Caco-2 (cell line): ENCODE data around the gene LDB2. TPM values are rescaled to one million over a fixed set of nuclear protein-coding genes. Genes with fewer than 3 reads are reported as not detected.

Experiments
- BruUV-seq: library from RNA; stranded (reverse); fragments of 400-500 nt; replicated peaks from 2 replicates; lab custom pipeline; 2021; lab: Mats Ljungman, UMichigan
- CTCF ChIA-PET: fragments of 300-600 bp; sonication (Branson Sonifier 250); formaldehyde crosslinking; loops from one replicate; lab custom pipeline; 2022; ENCODE audit warnings: antibody characterized with exemption; lab: Charles Lee
- POLR2A ChIA-PET: fragments of 300-600 bp; sonication (Branson Sonifier 250); formaldehyde crosslinking; loops from one replicate; lab custom pipeline; 2022; ENCODE audit warnings: antibody characterized with exemption; lab: Charles Lee
- DNase-seq, 2 experiments: peaks; one replicate each; pipeline versions ENCODE4 v3.0.0 to v3.0.0-alpha.2; 2020 to 2022
- H3K27me3 ChIP-seq: replicated peaks from 2 replicates; pipeline ENCODE4 v1.6.0; 2011; ENCODE audit warnings: low read length; ENCODE audit not compliant: control insufficient read depth, insufficient read depth
- H3K36me3 ChIP-seq: 2 replicates; pipeline ENCODE4 v1.5.1; 2011; ENCODE audit warnings: low read length; ENCODE audit not compliant: control insufficient read depth, insufficient read depth
- H3K4me1 ChIP-seq: fragments of 250-450 bp; sonication (Bioruptor Pico); 2 replicates; pipeline ENCODE4 v1.5.1; 2020; ENCODE audit warnings: mild to moderate bottlenecking
- H3K4me3 ChIP-seq: 2 replicates; pipeline ENCODE4 v1.5.1; 2011; ENCODE audit warnings: low read depth, mild to moderate bottlenecking, control low read depth, low read length
- H3K9me3 ChIP-seq: fragments of 250-450 bp; sonication (Bioruptor Pico); 2 replicates; pipeline ENCODE4 v1.5.1; 2020; ENCODE audit warnings: mild to moderate bottlenecking, moderate library complexity
- H3K27ac Mint-ChIP-seq: one replicate; pipeline ENCODE4 v1.8.0; 2022; ENCODE audit warnings: mixed read lengths; ENCODE audit not compliant: unreplicated experiment
- H3K27me3 Mint-ChIP-seq: one replicate; pipeline ENCODE4 v1.8.0; 2022; ENCODE audit warnings: mixed read lengths; ENCODE audit not compliant: insufficient read depth, unreplicated experiment
- H3K36me3 Mint-ChIP-seq: one replicate; pipeline ENCODE4 v1.8.0; 2022; ENCODE audit warnings: mild to moderate bottlenecking, mixed read lengths; ENCODE audit not compliant: insufficient read depth, unreplicated experiment
- H3K4me1 Mint-ChIP-seq: one replicate; pipeline ENCODE4 v1.8.0; 2022; ENCODE audit warnings: low read depth, mixed read lengths; ENCODE audit not compliant: unreplicated experiment
- H3K4me3 Mint-ChIP-seq: one replicate; pipeline ENCODE4 v1.8.0; 2022; ENCODE audit warnings: mild to moderate bottlenecking, moderate library complexity, mixed read lengths; ENCODE audit not compliant: unreplicated experiment
- H3K9me3 Mint-ChIP-seq: one replicate; pipeline ENCODE4 v1.8.0; 2022; ENCODE audit warnings: mixed read lengths; ENCODE audit not compliant: unreplicated experiment
- intact Hi-C: fragments of 100-400 bp; cut with micrococcal nuclease; formaldehyde crosslinking; loops from one replicate; pipeline ENCODE4 v1.10.0; 2022; ENCODE audit not compliant: unreplicated experiment
- total RNA-seq: library from RNA; stranded (reverse); gene quantifications from 2 replicates; pipeline ENCODE4 v1.2.3, GENCODE V29; 2022
- TF ChIP-seq, protein P1 (sequence below), 2 experiments: fragments of 200-600 bp in 1 of 2; IDR thresholded peaks; 1 replicate in 1 of 2; 2 replicates in 1 of 2; pipeline versions ENCODE4 v1.5.1 to v1.8.0; 2011 to 2022; ENCODE audit warnings: antibody characterized with exemption in 1 of 2, control low read depth in 1 of 2, inconsistent platforms in 1 of 2, low read depth in 1 of 2, low read length in 1 of 2, mild to moderate bottlenecking in 1 of 2, moderate library complexity in 1 of 2; ENCODE audit not compliant: insufficient read depth in 1 of 2, severe bottlenecking in 1 of 2, unreplicated experiment in 1 of 2

LDB2 gene
- total RNA-seq, 1 experiment from 2014 or later, result not detected

DNA sequence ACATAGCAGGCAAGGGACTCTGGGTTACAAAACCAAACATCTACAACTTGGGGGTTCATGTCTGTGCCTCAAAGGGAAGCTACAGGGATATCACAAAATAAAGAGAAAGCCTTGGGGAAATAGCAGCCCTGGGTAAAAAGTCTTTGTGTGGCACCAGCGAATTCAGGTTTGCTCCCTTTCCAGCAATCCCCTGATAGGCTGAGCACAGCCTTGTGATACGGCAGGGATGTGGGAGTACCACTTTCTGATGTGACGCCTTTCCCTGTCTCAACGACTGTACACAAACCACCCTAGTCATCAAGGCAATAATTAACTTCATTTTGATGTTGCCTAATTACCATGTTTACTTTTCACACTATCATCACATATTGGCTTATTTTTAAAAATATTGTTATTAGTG lies 164.9 kb downstream of the LDB2 start:
- ChIA-PET POLR2A (no interaction called here), CTCF (no interaction called here)
- no peak for DNase-seq
- Histone ChIP-seq H3K9me3 (no peaks in the 10 kb centered on the region), H3K4me1 (no peaks in the 10 kb centered on the region), H3K4me3 (no peak overlapping the region), H3K36me3 (no peaks in the 10 kb centered on the region), H3K27me3 (no peaks in the 10 kb centered on the region)
- Mint-ChIP-seq H3K4me3 (no peak overlapping the region), H3K36me3 (no peaks in the 10 kb centered on the region), H3K27me3 (peaks cover 18% of the 10 kb centered on the region), H3K9me3 (no peaks in the 10 kb centered on the region), H3K27ac (no peak overlapping the region), H3K4me1 (no peaks in the 10 kb centered on the region)
- no TSS peak for BruUV-seq
- TF ChIP-seq, protein P1, sequence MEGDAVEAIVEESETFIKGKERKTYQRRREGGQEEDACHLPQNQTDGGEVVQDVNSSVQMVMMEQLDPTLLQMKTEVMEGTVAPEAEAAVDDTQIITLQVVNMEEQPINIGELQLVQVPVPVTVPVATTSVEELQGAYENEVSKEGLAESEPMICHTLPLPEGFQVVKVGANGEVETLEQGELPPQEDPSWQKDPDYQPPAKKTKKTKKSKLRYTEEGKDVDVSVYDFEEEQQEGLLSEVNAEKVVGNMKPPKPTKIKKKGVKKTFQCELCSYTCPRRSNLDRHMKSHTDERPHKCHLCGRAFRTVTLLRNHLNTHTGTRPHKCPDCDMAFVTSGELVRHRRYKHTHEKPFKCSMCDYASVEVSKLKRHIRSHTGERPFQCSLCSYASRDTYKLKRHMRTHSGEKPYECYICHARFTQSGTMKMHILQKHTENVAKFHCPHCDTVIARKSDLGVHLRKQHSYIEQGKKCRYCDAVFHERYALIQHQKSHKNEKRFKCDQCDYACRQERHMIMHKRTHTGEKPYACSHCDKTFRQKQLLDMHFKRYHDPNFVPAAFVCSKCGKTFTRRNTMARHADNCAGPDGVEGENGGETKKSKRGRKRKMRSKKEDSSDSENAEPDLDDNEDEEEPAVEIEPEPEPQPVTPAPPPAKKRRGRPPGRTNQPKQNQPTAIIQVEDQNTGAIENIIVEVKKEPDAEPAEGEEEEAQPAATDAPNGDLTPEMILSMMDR (IDR thresholded peaks at IDR 0.05; ENCODE audit: insufficient read depth in 1 of 2, low read depth in 1 of 2, low read length in 1 of 2, severe bottlenecking in 1 of 2, unreplicated experiment in 1 of 2), result no peak
- intact Hi-C loops, result no loop called here

DNA sequence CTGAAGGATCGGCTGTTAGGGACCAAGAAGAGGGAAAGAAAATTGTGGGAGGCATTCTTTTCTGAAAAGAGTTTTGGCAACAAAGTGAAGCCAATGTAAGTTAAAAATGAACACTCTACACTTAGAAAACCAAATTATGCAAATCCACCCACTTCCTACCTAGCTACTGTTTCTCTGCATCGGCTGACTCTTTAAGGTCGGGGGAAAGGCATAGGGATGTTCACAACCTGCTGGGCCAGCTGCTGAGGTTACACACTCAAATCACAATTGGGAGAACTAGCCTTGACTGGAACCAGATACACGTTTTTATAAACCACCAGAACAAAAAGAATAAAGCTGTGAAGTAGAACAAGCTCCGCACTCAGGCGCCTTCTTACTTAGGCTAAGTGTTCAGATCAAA lies 165.7 kb downstream of the LDB2 start:
- ChIA-PET CTCF (no interaction called here), POLR2A (no interaction called here)
- H3K9me3 ChIP-seq, result no peaks in the 10 kb centered on the region
- no peak overlapping the region for H3K27ac Mint-ChIP-seq
- H3K4me3 Mint-ChIP-seq, result no peak overlapping the region
- intact Hi-C loops, result no loop called here
- H3K4me1 Mint-ChIP-seq, result no peaks in the 10 kb centered on the region
- TF ChIP-seq, protein P1 (IDR thresholded peaks at IDR 0.05; ENCODE audit: insufficient read depth in 1 of 2, low read depth in 1 of 2, low read length in 1 of 2, severe bottlenecking in 1 of 2, unreplicated experiment in 1 of 2), result no peak
- no peaks in the 10 kb centered on the region for H3K36me3 Mint-ChIP-seq
- peaks cover 21% of the 10 kb centered on the region for H3K27me3 Mint-ChIP-seq
- no peaks in the 10 kb centered on the region for H3K4me1 ChIP-seq
- BruUV-seq, result no TSS peak
- no peaks in the 10 kb centered on the region for H3K36me3 ChIP-seq
- H3K4me3 ChIP-seq, result no peak overlapping the region
- DNase-seq, result no peak
- H3K9me3 Mint-ChIP-seq, result no peaks in the 10 kb centered on the region
- H3K27me3 ChIP-seq, result no peaks in the 10 kb centered on the region

DNA sequence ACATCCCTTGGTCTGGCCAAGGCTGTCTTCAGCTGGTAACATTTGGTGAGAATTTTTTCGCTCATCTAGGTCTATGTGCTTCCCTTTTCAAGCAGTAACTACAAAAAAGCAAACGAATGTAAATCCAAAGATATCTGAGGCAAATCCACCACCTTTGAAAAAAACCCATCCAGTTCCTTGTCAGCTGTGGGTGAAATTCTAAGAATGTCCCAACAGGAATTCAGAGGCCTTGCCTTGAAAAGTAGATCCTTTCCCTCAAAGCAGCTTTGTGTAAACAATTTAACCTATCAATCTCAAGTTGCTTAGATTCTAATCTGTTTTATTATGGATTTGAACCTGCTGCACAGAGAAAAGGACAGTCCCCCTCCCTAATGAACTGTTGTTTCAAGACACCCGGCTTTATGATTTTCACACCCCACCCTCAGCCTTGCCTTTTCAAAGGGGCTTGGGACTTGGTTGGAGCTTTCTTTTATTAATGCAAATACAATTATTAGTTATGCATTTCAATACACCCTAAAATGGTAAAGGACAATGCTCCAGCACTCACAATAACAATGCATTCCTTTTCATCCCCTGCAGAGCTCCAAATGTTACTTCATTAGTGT lies 166.6 kb downstream of the LDB2 start:
- no peaks in the 10 kb centered on the region for H3K36me3 Mint-ChIP-seq
- Histone ChIP-seq H3K27me3 (no peaks in the 10 kb centered on the region), H3K36me3 (no peaks in the 10 kb centered on the region), H3K9me3 (no peaks in the 10 kb centered on the region), H3K4me3 (no peak overlapping the region), H3K4me1 (no peaks in the 10 kb centered on the region)
- H3K27ac Mint-ChIP-seq, result no peak overlapping the region
- H3K4me3 Mint-ChIP-seq, result no peak overlapping the region
- H3K9me3 Mint-ChIP-seq, result no peaks in the 10 kb centered on the region
- peaks cover 27% of the 10 kb centered on the region for H3K27me3 Mint-ChIP-seq
- intact Hi-C loops, result no loop called here
- DNase-seq, result no peak
- ChIA-PET CTCF (no interaction called here), POLR2A (no interaction called here)
- TF ChIP-seq, protein P1 (IDR thresholded peaks at IDR 0.05; ENCODE audit: insufficient read depth in 1 of 2, low read depth in 1 of 2, low read length in 1 of 2, severe bottlenecking in 1 of 2, unreplicated experiment in 1 of 2), result no peak
- H3K4me1 Mint-ChIP-seq, result no peaks in the 10 kb centered on the region
- no TSS peak for BruUV-seq
